A549 (cell line): ENCODE measurements around the gene TWIST2. TPM values are rescaled to one million over a fixed set of nuclear protein-coding genes. Genes with fewer than 3 reads are reported as not detected.
A peak's percentile ranks its signal among the peaks of the same experiment; 100 is the strongest.

ENCODE experiments used
- ATAC-seq, 2 experiments: fragments of 200-7000 bp in 1 of 2; fragments of >200 bp in 1 of 2; cut with Nextera tagmentation in 1 of 2; cut with Tn5 transposase in 1 of 2; 3 replicates each; pipeline versions ENCODE4 v1.8.0 to v1.9.1; 2018 to 2020; ENCODE audit warnings: mild to moderate bottlenecking in 1 of 2, moderate library complexity in 1 of 2
- CTCF ChIA-PET: fragments of 300-600 bp; sonication (Branson Sonifier 250); formaldehyde crosslinking; extraction: SDS; loops from one replicate; lab custom pipeline; 2021; ENCODE audit warnings: antibody characterized with exemption, inconsistent platforms; lab: Yijun Ruan, JAX
- POLR2A ChIA-PET: fragments of 350-600 bp; formaldehyde crosslinking; extraction: SDS; loops from one replicate; lab custom pipeline; 2021; ENCODE audit warnings: antibody characterized with exemption, inconsistent platforms; lab: Yijun Ruan, JAX
- DNase-seq, 2 experiments: peaks; one replicate each; pipeline versions ENCODE4 v3.0.0 to v3.0.0-alpha.2; 2011 to 2016; ENCODE audit warnings: low read depth in 1 of 2, low spot score in 1 of 2
- FAIRE-seq: peaks from 2 replicates; lab custom pipeline; 2011; peaks lifted over from hg19 to GRCh38; lab: Jason Lieb, UNC
- H3K27ac ChIP-seq, 2 experiments: fragments of >200 bp; sonication (Bioruptor Twin); formaldehyde crosslinking; 3 replicates each; pipeline ENCODE4 v1.5.1; 2016 to 2017
- H3K4me1 ChIP-seq: fragments of >200 bp; sonication (Bioruptor Twin); formaldehyde crosslinking; 3 replicates; pipeline ENCODE4 v1.6.1; 2016
- H3K4me2 ChIP-seq: fragments of >200 bp; sonication (Bioruptor Twin); formaldehyde crosslinking; 3 replicates; pipeline ENCODE4 v1.6.1; 2016
- H3K4me3 ChIP-seq: fragments of >200 bp; sonication (Bioruptor Twin); formaldehyde crosslinking; 3 replicates; pipeline ENCODE4 v1.5.1; 2016
- H3K9me3 ChIP-seq: fragments of >200 bp; sonication (Bioruptor Twin); formaldehyde crosslinking; 3 replicates; pipeline ENCODE4 v1.6.1; 2016
- EHF ChIP-seq: fragments of 250-450 bp; sonication (Bioruptor Pico); IDR thresholded peaks from 2 replicates; pipeline ENCODE4 v1.5.0; 2020; ENCODE audit warnings: mild to moderate bottlenecking
- HEYL ChIP-seq: fragments of 250-450 bp; sonication (Bioruptor Pico); IDR thresholded peaks from 2 replicates; pipeline ENCODE4 v1.8.0; 2021; ENCODE audit warnings: mild to moderate bottlenecking, moderate library complexity
- HOXB5 ChIP-seq: fragments of 250-450 bp; sonication (Bioruptor Pico); IDR thresholded peaks from 2 replicates; pipeline ENCODE4 v1.5.0; 2020; ENCODE audit warnings: mild to moderate bottlenecking, moderate library complexity
- JUNB ChIP-seq: fragments of >200 bp; sonication (Bioruptor Twin); formaldehyde crosslinking; IDR thresholded peaks from 2 replicates; pipeline ENCODE4 v1.6.1; 2016
- KDM5A ChIP-seq: fragments of 200-600 bp; sonication (generic); IDR thresholded peaks from 2 replicates; pipeline ENCODE4 v1.6.1; 2016; ENCODE audit warnings: antibody characterized with exemption, mild to moderate bottlenecking
- MYC ChIP-seq: IDR thresholded peaks from 2 replicates; pipeline ENCODE4 v1.6.1; 2012; ENCODE audit warnings: mild to moderate bottlenecking, inconsistent platforms, low read length, improper control_type of control experiment, borderline replicate concordance
- NFE2L2 ChIP-seq: fragments of 150-350 bp; conservative IDR thresholded peaks from 2 replicates; pipeline ENCODE4 v1.6.1; 2014; ENCODE audit warnings: low read length
- POLR2AphosphoS2 ChIP-seq: conservative IDR thresholded peaks from 2 replicates; pipeline ENCODE4 v1.6.1; 2012; ENCODE audit warnings: low read length, improper control_type of control experiment, inconsistent platforms
- RNF2 ChIP-seq: fragments of 200-600 bp; sonication (generic); IDR thresholded peaks from 2 replicates; pipeline ENCODE4 v1.6.1; 2016; ENCODE audit warnings: low read depth, mild to moderate bottlenecking, antibody characterized with exemption, moderate library complexity, borderline replicate concordance
- SMC3 ChIP-seq: fragments of >200 bp; sonication (Bioruptor Twin); formaldehyde crosslinking; IDR thresholded peaks from 3 replicates; pipeline ENCODE4 v1.6.1; 2018; ENCODE audit warnings: inconsistent platforms
- ZSCAN20 ChIP-seq: fragments of 250-450 bp; sonication (Bioruptor Pico); IDR thresholded peaks from 2 replicates; pipeline ENCODE4 v1.8.0; 2022; ENCODE audit warnings: mild to moderate bottlenecking, moderate library complexity
- WGBS: methylation state at CpG from one replicate; pipeline ENCODE4 v1.1.6; 2017; ENCODE audit errors: missing lambda C conversion rate; 5-methylcytosine and 5-hydroxymethylcytosine counted together
- polyA plus RNA-seq, 4 experiments: library from polyadenylated mRNA; depleted of rRNA in 3 of 4; stranded (reverse); fragments of >200 nt; fragmentation: RNase III in 1 of 4; extraction: RNeasy Plus Mini Kit Qiagen cat#74134 plus additional on column Dnase treatment in 1 of 4; gene quantifications; 2 replicates in 3 of 4; 3 replicates in 1 of 4; pipeline ENCODE4 v1.2.3, GENCODE V29; 2011 to 2017
- TF ChIP-seq, protein P1 (sequence below): fragments of >200 bp; sonication (Bioruptor Twin); formaldehyde crosslinking; IDR thresholded peaks from 3 replicates; pipeline ENCODE4 v1.5.1; 2016
- TF ChIP-seq, protein P2 (sequence below): fragments of 250-450 bp; sonication (Bioruptor Pico); IDR thresholded peaks from 2 replicates; pipeline ENCODE4 v1.5.0; 2020; ENCODE audit warnings: low read depth, mild to moderate bottlenecking, moderate library complexity

Gene TWIST2
- polyA plus RNA-seq, 2 of the 4 experiments (the other 2 are of a cell fraction) = 7.1 to 8.2 TPM

DNA sequence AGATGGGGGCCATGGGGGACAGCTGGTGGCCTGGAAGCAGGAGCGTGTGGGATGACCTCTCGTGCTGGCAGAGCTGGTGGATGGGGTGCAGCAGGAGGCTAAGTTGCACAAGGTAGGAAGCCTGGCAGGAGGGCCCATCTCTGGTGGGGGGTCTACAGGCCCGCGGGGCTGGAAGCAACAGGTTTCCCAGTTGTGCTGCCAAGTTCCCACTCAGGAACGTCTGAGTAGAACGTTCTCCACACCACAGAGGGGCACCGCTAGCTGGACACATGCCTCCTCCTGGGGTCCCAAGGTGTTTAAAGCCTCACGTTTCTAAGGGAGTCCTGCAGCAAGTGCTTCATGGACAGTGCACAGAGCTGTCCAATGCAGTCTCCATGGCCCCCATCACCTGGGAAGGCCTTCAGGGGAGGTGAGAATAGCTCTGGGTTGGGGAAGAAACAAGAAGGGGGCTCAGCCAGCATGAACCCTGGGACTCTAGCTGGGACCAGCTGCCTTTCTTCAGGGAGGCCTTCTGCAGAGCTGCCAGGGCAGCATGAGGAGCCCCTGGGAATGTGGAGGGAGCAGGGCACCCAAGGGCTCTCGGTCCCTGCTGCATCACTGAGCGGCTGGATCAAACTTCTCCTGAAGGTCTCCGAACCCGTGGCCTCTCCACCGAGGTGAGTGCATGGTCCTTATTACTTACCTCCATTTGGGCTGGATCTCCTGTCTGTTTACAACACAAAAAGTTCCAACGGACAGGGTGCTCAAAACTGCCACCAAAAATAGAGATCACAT is 80.0 kb downstream of the TWIST2 start (continued):
- TF ChIP-seq, protein P1, sequence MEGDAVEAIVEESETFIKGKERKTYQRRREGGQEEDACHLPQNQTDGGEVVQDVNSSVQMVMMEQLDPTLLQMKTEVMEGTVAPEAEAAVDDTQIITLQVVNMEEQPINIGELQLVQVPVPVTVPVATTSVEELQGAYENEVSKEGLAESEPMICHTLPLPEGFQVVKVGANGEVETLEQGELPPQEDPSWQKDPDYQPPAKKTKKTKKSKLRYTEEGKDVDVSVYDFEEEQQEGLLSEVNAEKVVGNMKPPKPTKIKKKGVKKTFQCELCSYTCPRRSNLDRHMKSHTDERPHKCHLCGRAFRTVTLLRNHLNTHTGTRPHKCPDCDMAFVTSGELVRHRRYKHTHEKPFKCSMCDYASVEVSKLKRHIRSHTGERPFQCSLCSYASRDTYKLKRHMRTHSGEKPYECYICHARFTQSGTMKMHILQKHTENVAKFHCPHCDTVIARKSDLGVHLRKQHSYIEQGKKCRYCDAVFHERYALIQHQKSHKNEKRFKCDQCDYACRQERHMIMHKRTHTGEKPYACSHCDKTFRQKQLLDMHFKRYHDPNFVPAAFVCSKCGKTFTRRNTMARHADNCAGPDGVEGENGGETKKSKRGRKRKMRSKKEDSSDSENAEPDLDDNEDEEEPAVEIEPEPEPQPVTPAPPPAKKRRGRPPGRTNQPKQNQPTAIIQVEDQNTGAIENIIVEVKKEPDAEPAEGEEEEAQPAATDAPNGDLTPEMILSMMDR = no peak

DNA sequence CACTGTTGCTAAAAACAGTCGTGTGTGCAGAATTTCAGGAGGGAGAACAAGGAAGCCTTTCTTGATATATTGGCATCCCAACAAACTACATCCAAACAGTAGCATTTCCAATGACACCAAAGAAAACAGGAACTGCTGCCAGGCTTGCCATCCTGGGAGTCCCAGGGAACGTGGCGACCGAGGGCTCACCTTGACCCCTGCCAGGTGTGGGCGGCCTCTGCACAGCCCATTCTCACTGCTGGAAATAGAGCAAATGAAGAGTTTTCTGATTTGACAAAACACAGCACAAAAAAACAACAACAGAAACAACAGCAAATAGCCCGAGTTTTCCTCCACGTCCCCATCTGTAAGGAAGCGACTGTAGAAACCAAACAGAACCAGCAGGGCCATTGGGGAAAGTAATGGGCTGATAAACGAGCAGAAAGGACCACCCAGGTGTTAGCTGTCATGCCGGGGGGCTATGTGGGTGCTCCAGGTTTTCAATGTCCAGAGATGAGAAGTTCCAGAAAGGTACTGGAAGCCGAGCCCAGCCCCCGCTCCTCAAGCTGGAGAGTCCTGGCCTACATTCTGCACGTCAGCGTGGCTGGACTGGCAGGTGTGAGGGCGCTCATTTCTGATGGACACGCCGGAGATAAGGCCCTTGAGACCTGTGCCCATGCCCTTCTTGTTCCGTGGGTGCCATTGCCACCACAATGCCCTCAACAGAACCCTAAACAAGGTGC is 80.8 kb downstream of the TWIST2 start:
- ATAC-seq (no peak), FAIRE-seq (no peak), DNase-seq (no peak)
- no peak overlapping the region for H3K27ac ChIP-seq
- no peak overlapping the region for H3K4me2 ChIP-seq
- ChIA-PET POLR2A (no interaction called here), CTCF (no interaction called here)
- no peak overlapping the region for H3K4me3 ChIP-seq
- 75% methylated on average over 17 of the region's 18 CpGs for WGBS
- H3K4me1 ChIP-seq = no peaks in the 10 kb centered on the region
- peaks cover 16% of the 10 kb centered on the region for H3K9me3 ChIP-seq
- no peak for TF ChIP-seq RNF2
- TF ChIP-seq, all 56 proteins: peak for 0

DNA sequence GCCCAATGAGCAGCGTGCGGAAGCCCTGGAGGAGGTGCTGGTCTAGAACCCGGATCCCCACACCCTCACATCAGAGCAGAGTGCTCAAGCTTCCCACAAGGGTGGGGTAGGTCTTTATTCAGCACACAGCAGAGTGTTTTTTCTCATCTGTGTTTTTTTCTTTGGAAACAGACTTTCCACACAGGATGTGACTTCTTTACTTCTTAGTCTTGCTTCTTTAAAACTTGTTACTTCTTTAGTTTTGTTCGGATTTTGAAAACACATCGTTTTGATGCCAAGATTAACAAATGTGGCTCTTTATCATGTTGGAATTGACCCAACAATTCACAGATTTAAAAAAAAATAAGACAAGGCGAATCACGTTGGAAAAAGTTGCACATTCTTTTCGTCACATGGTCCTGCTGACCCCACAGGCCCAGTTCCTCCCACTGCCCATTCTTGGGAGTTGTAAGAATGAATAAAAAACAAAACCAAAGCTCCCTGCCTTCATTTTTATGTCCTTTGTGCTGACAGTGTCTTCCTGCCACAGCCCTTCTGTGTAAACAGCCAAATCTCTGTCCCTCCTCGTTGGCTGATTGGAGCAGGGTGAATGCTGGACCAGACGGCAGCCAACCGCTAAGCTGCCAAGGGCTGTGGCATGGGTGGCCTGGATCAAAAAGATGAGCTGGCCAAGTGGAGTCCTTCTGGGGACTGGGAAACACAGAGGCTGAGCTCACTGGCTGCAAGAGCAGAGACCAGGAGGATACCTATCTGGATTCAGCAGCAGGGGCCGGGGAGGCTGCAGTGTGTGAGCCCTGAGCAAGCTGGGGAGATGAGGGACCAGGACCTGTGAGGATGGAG is 81.6 kb downstream of the TWIST2 start:
- ChIA-PET CTCF (interaction anchor here (0.9 kb wide), 1 partner anchor 144 kb away, joined by 3 read pairs; no protein-coding TSS in a partner anchor), POLR2A (no interaction called here)
- Histone ChIP-seq H3K4me2 (no peak overlapping the region), H3K9me3 (peaks cover 24% of the 10 kb centered on the region), H3K27ac (no peak overlapping the region), H3K4me1 (no peaks in the 10 kb centered on the region), H3K4me3 (no peak overlapping the region)
- no peak; a peak in 2 of 6 replicates for ATAC-seq
- no peak for TF ChIP-seq KDM5A
- no peak for TF ChIP-seq JUNB
- WGBS = 54% methylated on average over 12 of the region's 12 CpGs
- no peak for DNase-seq
- no peak for FAIRE-seq

DNA sequence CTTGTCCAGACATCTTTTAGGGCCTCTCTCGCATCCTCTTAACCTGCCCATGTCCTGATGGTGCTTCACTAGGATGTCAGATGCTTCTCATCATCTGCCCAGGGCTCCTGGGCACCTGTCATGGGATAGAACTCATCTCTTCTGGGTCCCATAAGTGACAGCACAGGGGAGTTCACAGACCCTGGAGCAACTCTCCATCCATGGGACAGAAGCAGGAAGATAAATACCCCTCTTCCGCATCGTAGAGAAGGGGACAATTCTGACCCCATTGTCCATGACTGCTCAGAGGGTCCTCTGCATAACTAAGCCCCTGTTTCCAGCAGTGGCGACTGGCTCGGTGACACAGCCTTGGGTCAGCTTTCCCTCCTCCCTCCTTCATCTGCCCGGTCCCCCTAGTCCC is 82.3 kb downstream of the TWIST2 start:
- DNase-seq (no peak), ATAC-seq (no peak), FAIRE-seq (no peak)
- WGBS = 70% methylated on average over 6 of the region's 6 CpGs
- H3K27ac ChIP-seq = no peak overlapping the region
- H3K4me3 ChIP-seq = no peak overlapping the region
- CTCF ChIA-PET = interaction anchor here (0.9 kb wide), 2 partner anchors 145 kb away, joined by 3 read pairs; no protein-coding TSS in a partner anchor
- H3K4me2 ChIP-seq = no peak overlapping the region
- H3K9me3 ChIP-seq = peaks cover 29% of the 10 kb centered on the region
- POLR2A ChIA-PET = no interaction called here
- TF ChIP-seq ZSCAN20 (CRISPR knock-in tag) (no peak), MYC (no peak), JUNB (no peak), HEYL (CRISPR knock-in tag) (no peak)
- H3K4me1 ChIP-seq = no peaks in the 10 kb centered on the region

DNA sequence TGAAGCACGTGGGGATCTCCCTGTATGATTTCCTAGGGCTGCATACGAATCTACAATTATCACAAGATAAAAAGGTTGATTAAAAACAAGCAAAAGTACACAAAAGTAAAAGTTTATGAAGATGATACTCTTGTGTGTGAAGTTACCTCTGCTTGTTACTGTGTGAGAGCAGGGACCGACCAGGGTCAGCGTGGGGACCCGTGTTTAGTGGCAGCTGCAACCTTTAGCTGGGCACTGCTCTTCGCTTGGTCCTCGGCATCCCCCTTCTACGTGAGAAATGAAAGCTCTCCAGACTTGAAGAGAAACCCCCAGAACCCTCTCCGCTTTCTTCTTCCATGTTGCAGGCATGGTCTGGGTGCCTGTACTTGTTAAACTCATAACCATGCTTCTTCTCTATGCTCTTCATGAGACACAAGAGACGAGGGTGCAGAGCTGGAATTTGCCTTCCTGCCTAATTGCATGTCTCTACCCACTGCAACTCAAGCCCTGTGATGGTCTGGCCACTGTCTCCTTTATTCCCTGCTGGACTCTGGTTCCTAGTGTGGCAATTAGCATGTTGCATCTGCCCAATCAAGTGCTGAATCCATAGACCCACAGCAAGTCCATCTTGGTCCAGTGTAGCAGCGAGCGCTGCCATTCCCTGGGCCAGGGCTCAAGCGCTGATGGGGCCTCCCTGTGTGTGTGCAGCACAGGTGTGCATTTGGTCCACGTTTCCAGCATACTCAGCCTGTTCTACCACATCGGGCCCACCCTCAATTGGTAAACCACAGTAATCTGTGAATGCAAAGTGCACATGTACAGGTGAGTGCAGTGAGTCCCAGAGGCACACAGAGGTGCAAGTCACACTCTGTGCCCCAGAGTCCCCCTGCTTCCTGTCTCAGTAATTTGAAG is 88.5 kb downstream of the TWIST2 start:
- POLR2A ChIA-PET = no interaction called here
- CTCF ChIA-PET = no interaction called here
- Histone ChIP-seq H3K4me3 (no peak overlapping the region), H3K4me2 (no peak overlapping the region), H3K9me3 (peaks cover 29% of the 10 kb centered on the region), H3K4me1 (no peaks in the 10 kb centered on the region), H3K27ac (no peak overlapping the region)
- DNase-seq (no peak), FAIRE-seq (no peak)
- 60% methylated on average over 14 of the region's 15 CpGs for WGBS
- no peak for TF ChIP-seq HOXB5
- TF ChIP-seq, protein P2, sequence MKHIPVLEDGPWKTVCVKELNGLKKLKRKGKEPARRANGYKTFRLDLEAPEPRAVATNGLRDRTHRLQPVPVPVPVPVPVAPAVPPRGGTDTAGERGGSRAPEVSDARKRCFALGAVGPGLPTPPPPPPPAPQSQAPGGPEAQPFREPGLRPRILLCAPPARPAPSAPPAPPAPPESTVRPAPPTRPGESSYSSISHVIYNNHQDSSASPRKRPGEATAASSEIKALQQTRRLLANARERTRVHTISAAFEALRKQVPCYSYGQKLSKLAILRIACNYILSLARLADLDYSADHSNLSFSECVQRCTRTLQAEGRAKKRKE (CRISPR knock-in tag) = no peak
- no peak for TF ChIP-seq EHF (CRISPR knock-in tag)
- no peak for TF ChIP-seq POLR2AphosphoS2
- TF ChIP-seq NFE2L2 = no peak
- no peak for TF ChIP-seq SMC3
- TF ChIP-seq, all 56 proteins: peak for 0
- peak in 1 of 2 experiments; percentile 23; a peak in 2 of 6 replicates for ATAC-seq
